ENCODE measurements around the gene WDR72. TPM values are rescaled to one million over a fixed set of nuclear protein-coding genes. Genes with fewer than 3 reads are reported as not detected.
"Not testable (repeated sequence)": the region's sequence is repeated elsewhere in the genome, so short reads cannot be mapped to it uniquely, and the experiment has no call there.

The WDR72 gene
- total and polyA plus RNA-seq, 2 of the 13 experiments (the other 11 are each of a cell fraction or from before 2014, with no cell fraction given), result 0.21 to 0.60 TPM

GRCh38 chr15:53540626-53541300 is 218.7 kb downstream of the WDR72 start:
- H3K9me3 ChIP-seq (ENCODE audit: low read length); H4K20me1 ChIP-seq (ENCODE audit: insufficient read depth, low read length); FAIRE-seq; H3K36me3 ChIP-seq (replicated peaks in 1 of 2; ENCODE audit: control insufficient read depth in 1 of 2, insufficient read depth in 2 of 2, low read length in 2 of 2); ATAC-seq; intact Hi-C loops (cut with micrococcal nuclease; ENCODE audit: unreplicated experiment); BruUV-seq (replicated peaks); H3K79me2 ChIP-seq (ENCODE audit: insufficient read depth, low read length); H2AFZ ChIP-seq (ENCODE audit: low read length); H3K4me3 ChIP-seq (replicated peaks in 1 of 3; ENCODE audit: insufficient read depth in 1 of 3, low read depth in 2 of 3, low read length in 3 of 3); in situ Hi-C loops (cut with HindIII; ENCODE audit: extremely low pct_ligation_motif_present, low pct_unique_long_range_greater_than_20kb); H3K27me3 ChIP-seq (ENCODE audit: control insufficient read depth in 1 of 2, insufficient read depth in 2 of 2, low read length in 2 of 2); DNase-seq (ENCODE audit: low spot score); H3K4me2 ChIP-seq (ENCODE audit: low read depth, low read length); POLR2A ChIA-PET; CTCF ChIA-PET (ENCODE audit: low intra/inter-chr PET ratio, low total read pairs); H3K9ac ChIP-seq (ENCODE audit: insufficient read depth, low read depth, low read length); H3K27ac ChIP-seq (ENCODE audit: extremely low read length, insufficient read depth, low read length): not testable (repeated sequence)
- WGBS (ENCODE audit: low lambda C conversion rate), result 87% methylated on average over 31 of the region's 34 CpGs
- TF ChIP-seq HOXA3 (CRISPR knock-in tag; IDR thresholded peaks at IDR 0.05), result 0 out of 2 replicates have a peak, but pooled peaks have one; percentile 16
- H3K4me1 ChIP-seq (ENCODE audit: insufficient read depth, low read length), result peaks cover 11% of the 10 kb centered on the region; the same call in 1 of the 2 replicates

DNA sequence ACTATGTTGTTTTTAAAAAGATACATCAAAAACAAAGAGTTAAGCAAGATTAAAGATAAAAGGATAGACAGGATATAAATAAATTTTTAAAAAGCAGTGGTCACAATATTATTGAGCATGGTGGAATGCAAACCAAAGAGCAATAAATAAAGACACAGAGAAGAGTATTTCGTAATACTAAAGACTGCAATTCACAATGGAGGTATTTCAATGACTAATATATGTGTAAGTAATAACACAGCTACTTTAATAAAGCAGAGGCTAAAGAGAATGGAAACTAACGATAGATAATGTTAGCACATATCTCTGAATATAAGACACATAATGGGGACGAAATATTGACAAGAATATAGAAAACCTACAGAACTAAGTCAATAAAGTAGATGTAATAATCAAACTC is 219.6 kb downstream of the WDR72 start:
- H3K36me3 ChIP-seq (replicated peaks in 1 of 2; ENCODE audit: control insufficient read depth in 1 of 2, insufficient read depth in 2 of 2, low read length in 2 of 2), result no peaks in the 10 kb centered on the region
- TF ChIP-seq CEBPB (IDR thresholded peaks at IDR 0.05; ENCODE audit: borderline replicate concordance, low read depth, low read length) (peak; percentile 80; the same call in 1 of the 2 replicates), ZNF816 (CRISPR knock-in tag; IDR thresholded peaks at IDR 0.05; ENCODE audit: borderline replicate concordance) (no peak), ZFP36L1 (CRISPR knock-in tag; IDR thresholded peaks at IDR 0.05) (no peak), KLF11 (CRISPR knock-in tag; IDR thresholded peaks at IDR 0.05) (no peak), TCF12 (IDR thresholded peaks at IDR 0.05) (no peak), TCF12 (CRISPR knock-in tag; IDR thresholded peaks at IDR 0.05) (no peak), SRSF4 (IDR thresholded peaks at IDR 0.05; ENCODE audit: low read depth, low read length, poor library complexity, severe bottlenecking) (no peak)
- no peaks in the 10 kb centered on the region; a peak in 1 of 5 replicates for H3K27me3 ChIP-seq (ENCODE audit: control insufficient read depth in 1 of 2, insufficient read depth in 2 of 2, low read length in 2 of 2)
- DNase-seq (ENCODE audit: low spot score) (no peak), FAIRE-seq (no peak), ATAC-seq (no peak)
- in situ Hi-C loops (cut with HindIII; ENCODE audit: extremely low pct_ligation_motif_present, low pct_unique_long_range_greater_than_20kb), result no loop called here
- no TSS peak for BruUV-seq (replicated peaks)
- H3K9me3 ChIP-seq (ENCODE audit: low read length), result no peaks in the 10 kb centered on the region
- H3K27ac ChIP-seq (ENCODE audit: extremely low read length, insufficient read depth, low read length), result no peak overlapping the region
- no peak overlapping the region for H2AFZ ChIP-seq (ENCODE audit: low read length)
- no peaks in the 10 kb centered on the region for H4K20me1 ChIP-seq (ENCODE audit: insufficient read depth, low read length)
- H3K4me2 ChIP-seq (ENCODE audit: low read depth, low read length), result no peak overlapping the region
- ChIA-PET CTCF (ENCODE audit: low intra/inter-chr PET ratio, low total read pairs) (no interaction called here), POLR2A (no interaction called here)
- intact Hi-C loops (cut with micrococcal nuclease; ENCODE audit: unreplicated experiment), result no loop called here
- no peak overlapping the region for H3K4me3 ChIP-seq (replicated peaks in 1 of 3; ENCODE audit: insufficient read depth in 1 of 3, low read depth in 2 of 3, low read length in 3 of 3)
- H3K9ac ChIP-seq (ENCODE audit: insufficient read depth, low read depth, low read length), result no peak overlapping the region
- 83% methylated on average over 3 of the region's 3 CpGs for WGBS (ENCODE audit: low lambda C conversion rate)
- H3K79me2 ChIP-seq (ENCODE audit: insufficient read depth, low read length), result no peaks in the 10 kb centered on the region
- H3K4me1 ChIP-seq (ENCODE audit: insufficient read depth, low read length), result peaks cover 11% of the 10 kb centered on the region; the same call in 1 of the 2 replicates

Data from HepG2 (cell line).